ENCODE measurements around the gene ING2.
"Not testable (repeated sequence)": the region's sequence is repeated elsewhere in the genome, so short reads cannot be mapped to it uniquely, and the experiment has no call there.

Gene ING2, protein sequence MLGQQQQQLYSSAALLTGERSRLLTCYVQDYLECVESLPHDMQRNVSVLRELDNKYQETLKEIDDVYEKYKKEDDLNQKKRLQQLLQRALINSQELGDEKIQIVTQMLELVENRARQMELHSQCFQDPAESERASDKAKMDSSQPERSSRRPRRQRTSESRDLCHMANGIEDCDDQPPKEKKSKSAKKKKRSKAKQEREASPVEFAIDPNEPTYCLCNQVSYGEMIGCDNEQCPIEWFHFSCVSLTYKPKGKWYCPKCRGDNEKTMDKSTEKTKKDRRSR

DNA sequence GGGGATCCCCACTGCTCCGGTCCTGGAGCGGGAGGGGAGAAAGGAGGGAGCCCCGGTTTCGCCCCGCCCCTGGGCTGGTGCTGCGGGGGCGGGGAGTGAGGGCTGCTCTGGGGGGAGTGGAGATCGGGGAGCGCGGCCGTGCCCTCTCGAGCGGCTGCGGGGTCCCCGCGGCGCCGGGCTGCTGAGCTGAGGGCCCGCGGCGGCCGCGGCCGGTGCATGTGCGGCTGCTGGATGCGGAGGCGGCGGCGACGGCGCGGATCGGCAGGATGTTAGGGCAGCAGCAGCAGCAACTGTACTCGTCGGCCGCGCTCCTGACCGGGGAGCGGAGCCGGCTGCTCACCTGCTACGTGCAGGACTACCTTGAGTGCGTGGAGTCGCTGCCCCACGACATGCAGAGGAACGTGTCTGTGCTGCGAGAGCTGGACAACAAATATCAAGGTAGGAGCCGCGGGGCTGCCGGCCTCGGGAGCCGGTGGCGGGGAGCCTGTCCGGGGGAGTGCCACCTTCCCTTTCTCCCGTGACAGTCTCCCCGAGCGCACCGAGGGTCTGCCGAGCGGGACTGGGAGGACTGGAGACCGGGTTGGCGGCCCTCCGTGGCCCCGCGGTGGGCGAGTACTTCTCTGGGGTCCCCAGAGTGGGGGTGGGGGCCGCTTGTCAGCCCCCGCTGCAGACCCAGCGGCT lies at the start of gene ING2:
Gene ING2, plus strand, starts transcription at position 129 of the 681 bp plus-strand sequence. Its CDS starts 138 bp downstream, at position 267.
- peaks cover 33% of the 10 kb centered on the region for H3K4me1 Mint-ChIP-seq (ENCODE audit: low read depth)
- no peaks in the 10 kb centered on the region for H3K27me3 Mint-ChIP-seq
- H3K27ac Mint-ChIP-seq, result peak within 1 kb of the TSS; percentile 97
- peak within 1 kb of the TSS; percentile 97 for H3K4me3 Mint-ChIP-seq
- H3K36me3 Mint-ChIP-seq, result no peaks in the 10 kb centered on the region
- no peaks in the 10 kb centered on the region for H3K9me3 Mint-ChIP-seq (ENCODE audit: low read depth)

DNA sequence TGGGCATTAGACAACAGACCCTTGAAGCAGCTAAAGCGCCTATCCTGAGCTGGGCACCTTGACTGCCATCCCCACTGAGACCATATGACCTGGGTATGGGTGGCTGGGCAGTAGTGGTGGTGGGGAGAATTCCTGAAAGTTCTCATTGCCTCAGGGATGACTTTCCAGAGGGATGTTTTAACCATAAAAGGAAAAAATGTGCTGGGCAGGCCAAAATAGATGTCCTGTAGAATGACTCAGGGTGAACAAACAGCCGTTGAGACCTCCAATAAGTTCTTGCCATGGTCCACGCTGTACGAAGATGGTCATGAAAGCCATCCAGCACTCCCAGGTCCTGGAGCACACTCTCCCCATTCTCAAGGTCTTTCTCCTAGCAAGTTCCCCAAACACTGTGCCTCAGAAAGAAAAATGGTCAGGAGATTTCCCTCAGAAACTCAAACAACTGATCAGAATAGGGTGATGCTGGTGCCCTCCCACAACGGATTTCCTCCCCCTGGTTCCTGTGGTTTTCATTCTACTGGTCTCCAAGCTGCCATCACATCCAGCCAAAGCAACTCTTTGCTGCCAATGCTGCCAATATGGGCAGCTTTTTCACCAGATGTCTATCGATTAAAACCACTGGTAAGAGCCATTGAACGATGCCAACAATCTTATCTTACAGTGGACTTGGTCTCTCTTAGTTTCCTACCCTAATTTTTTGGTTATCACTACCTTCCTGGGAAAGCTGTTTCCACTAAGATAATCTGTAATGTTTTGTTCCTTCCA lies 49.2 kb upstream of the ING2 start:
- no peaks in the 10 kb centered on the region for H3K9me3 Mint-ChIP-seq (ENCODE audit: low read depth)
- H3K4me3 Mint-ChIP-seq, result no peak overlapping the region
- H3K27me3 Mint-ChIP-seq, result no peaks in the 10 kb centered on the region
- peak overlapping the region; percentile 0 for H3K27ac Mint-ChIP-seq
- peaks cover 18% of the 10 kb centered on the region for H3K4me1 Mint-ChIP-seq (ENCODE audit: low read depth)
- peaks cover 3% of the 10 kb centered on the region for H3K36me3 Mint-ChIP-seq

DNA sequence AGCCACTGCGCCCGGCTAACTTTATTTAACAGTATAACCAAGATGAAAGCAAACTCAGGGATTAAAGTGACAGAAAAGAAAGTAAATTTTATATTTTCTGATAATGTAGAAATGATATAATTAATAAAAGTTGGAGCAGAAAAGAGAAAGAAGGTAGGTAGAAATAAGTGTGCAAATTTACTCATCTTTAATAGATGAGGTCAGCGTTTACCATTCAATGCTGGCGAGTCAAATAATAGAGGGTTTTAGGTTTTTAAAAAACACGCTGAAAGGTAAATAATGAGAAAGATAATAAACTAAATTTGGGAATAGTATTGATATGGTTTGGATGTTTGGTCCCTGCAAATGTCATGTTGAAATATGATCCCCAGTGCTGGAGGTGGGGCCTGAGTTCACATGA lies 46.9 kb upstream of the ING2 start:
- H3K4me1 Mint-ChIP-seq (ENCODE audit: low read depth), result peaks cover 15% of the 10 kb centered on the region
- H3K4me3 Mint-ChIP-seq, result no peak overlapping the region
- no peaks in the 10 kb centered on the region for H3K27me3 Mint-ChIP-seq
- no peaks in the 10 kb centered on the region for H3K9me3 Mint-ChIP-seq (ENCODE audit: low read depth)
- H3K27ac Mint-ChIP-seq, result no peak overlapping the region
- no peaks in the 10 kb centered on the region for H3K36me3 Mint-ChIP-seq

DNA sequence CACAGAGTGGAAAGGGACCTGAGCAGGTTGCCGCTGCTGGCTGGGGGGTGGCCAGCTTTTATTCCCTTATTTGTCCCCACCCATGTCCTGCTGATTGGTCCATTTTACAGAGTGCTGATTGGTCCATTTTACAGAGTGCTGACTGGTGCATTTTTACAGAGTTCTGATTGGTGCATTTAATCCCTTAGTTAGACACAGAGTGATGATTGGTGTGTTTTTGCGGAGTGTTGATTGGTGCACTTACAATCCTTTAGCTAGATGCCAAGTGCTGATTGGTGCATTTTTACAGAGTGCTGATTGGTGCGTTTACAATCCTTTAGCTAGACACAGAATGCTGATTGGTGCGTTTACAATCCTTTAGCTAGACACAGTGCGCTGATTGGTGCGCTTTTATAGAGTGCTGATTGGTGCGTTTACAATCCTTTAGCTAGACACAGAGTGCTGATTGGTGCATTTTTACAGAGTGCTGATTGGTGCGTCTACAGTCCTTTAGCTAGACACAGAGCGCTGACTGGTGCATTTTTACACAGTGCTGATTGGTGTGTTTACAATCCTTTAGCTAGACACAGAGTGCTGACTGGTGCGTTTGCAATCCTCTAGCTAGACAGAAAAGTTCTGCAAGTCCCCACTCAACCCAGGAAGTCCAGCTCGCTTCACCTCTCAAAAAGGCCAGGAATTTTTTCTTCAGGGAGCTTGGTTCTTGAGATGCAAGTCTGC lies 40.8 kb upstream of the ING2 start:
- not testable (repeated sequence) for H3K27ac Mint-ChIP-seq; H3K27me3 Mint-ChIP-seq; H3K9me3 Mint-ChIP-seq (ENCODE audit: low read depth); H3K4me1 Mint-ChIP-seq (ENCODE audit: low read depth); H3K4me3 Mint-ChIP-seq; H3K36me3 Mint-ChIP-seq

DNA sequence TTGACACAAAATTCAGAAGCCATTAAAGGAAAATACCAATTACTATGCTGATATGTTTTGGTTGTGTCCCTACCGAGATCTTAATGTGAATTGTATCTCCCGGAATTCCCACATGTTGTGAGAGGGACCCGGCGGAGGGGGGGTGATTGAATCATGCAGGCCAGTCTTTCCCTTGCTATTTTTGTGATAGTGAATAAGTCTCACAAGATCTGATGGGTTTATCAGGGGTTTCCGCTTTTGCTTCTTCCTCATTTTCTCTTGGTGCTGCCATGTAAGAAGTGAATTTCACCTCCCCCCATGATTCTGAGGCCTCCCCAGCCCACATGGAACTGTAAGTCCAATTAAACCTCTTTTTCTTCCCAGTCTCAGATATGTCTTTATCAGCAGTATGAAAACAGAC lies 39.0 kb upstream of the ING2 start:
- H3K9me3 Mint-ChIP-seq (ENCODE audit: low read depth); H3K27ac Mint-ChIP-seq; H3K27me3 Mint-ChIP-seq; H3K4me1 Mint-ChIP-seq (ENCODE audit: low read depth); H3K4me3 Mint-ChIP-seq; H3K36me3 Mint-ChIP-seq: not testable (repeated sequence)

DNA sequence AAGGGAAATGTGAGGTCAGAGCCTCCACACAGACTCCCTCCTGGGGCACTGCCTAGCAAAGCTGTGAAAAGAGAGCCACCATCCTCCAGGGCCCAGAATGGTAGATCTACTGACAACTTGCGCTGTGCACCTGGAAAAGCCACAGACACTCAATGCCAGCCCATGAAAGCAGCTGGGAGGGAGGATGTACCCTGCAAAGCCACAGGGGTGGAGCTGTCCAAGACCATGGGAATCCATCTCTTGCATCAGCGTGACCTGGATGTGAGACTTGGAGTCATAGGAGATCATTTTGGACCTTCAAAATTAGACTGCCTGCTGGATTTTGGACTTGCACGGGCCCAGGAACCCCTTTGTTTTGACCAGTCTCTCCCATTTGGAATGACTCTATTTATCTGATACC lies 37.6 kb upstream of the ING2 start:
- Mint-ChIP-seq H3K4me1 (ENCODE audit: low read depth) (peaks cover 1% of the 10 kb centered on the region), H3K9me3 (ENCODE audit: low read depth) (no peaks in the 10 kb centered on the region), H3K27me3 (no peaks in the 10 kb centered on the region), H3K36me3 (peaks cover 6% of the 10 kb centered on the region), H3K4me3 (no peak overlapping the region), H3K27ac (no peak overlapping the region)

DNA sequence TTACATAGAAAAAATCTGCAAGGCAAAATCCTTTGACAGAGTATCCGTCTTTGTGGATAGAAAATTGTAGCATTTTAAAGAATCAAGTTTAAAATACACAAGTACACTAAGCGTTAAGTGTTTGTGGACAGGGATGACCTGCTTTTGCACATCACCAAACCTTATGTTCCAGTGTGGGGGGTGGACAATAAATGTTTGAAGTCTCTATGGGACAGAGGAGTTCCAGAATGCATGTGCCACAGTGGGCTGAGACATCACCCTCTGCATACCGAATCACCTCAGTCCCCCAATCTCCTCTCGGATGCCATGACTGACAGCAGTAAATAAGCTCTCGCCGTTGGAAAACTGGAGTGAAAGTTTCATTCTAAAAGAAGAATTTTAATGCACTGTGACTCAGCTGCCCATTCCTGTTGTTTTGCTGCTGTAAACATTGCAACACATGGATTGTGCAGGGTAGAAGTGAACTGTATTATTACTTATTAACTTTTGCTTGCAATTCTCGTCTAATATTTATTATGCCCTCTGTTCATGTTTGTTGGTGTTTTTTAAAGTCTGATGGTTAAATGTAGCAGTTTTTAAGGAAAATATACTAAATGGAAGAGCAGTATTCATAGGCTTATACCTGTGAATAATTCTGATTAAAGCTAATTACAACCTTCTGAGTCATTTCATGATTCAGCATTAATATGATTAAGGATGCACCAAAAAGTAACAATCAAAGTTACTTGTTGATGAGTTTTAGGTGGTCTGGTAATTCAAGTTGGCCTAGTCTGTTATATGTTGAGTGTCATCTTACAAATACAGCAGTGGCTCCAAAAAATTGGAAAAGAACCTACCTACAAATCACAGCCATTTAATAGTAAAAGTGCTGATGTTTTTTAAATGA lies 36.4 kb upstream of the ING2 start:
- Mint-ChIP-seq H3K9me3 (ENCODE audit: low read depth) (no peaks in the 10 kb centered on the region), H3K27me3 (no peaks in the 10 kb centered on the region), H3K27ac (no peak overlapping the region), H3K4me1 (ENCODE audit: low read depth) (peaks cover 5% of the 10 kb centered on the region), H3K36me3 (peaks cover 6% of the 10 kb centered on the region), H3K4me3 (no peak overlapping the region)

DNA sequence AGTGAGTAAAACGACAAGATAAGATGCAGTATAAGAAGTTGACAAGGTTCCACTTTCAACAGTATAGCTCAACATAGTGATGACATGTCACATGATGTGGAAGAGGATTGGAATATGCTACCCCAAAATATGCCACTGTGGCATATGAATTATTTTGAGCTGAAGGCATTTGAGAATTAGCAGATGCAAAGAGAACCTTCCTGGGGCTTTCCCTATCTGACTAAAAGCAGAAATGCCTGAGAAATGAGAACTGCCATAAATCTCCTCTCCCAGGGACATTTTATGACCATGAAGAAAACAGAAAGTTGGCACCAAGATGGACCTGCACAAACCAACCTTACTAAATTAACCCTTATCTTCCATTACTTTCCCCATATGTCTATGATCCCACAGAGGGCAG lies 35.6 kb upstream of the ING2 start:
- H3K4me3 Mint-ChIP-seq, result no peak overlapping the region
- H3K36me3 Mint-ChIP-seq, result peaks cover 6% of the 10 kb centered on the region
- no peaks in the 10 kb centered on the region for H3K9me3 Mint-ChIP-seq (ENCODE audit: low read depth)
- H3K27me3 Mint-ChIP-seq, result no peaks in the 10 kb centered on the region
- H3K4me1 Mint-ChIP-seq (ENCODE audit: low read depth), result peaks cover 5% of the 10 kb centered on the region
- H3K27ac Mint-ChIP-seq, result no peak overlapping the region

DNA sequence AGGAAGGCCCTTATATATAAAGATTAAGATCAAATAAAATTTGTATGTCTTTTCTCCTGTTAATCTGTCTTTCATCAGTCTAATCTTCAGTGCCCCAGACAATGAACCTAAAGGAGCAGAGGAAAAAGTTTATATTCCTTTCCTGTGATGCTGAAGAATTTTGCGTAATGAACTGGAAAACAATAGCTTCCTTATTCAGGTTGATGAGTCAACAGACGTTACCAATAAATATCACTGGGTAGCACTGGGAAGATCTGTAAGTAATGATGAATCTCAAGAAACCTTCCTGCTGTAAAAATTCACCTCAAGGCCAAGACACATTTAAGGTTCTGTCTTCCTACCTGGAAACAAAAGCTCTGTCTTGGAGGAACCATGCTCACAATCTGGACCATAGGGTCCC lies 34.9 kb upstream of the ING2 start:
- H3K4me3 Mint-ChIP-seq, result no peak overlapping the region
- H3K27ac Mint-ChIP-seq, result no peak overlapping the region
- H3K36me3 Mint-ChIP-seq, result peaks cover 6% of the 10 kb centered on the region
- peaks cover 5% of the 10 kb centered on the region for H3K4me1 Mint-ChIP-seq (ENCODE audit: low read depth)
- H3K9me3 Mint-ChIP-seq (ENCODE audit: low read depth), result no peaks in the 10 kb centered on the region
- H3K27me3 Mint-ChIP-seq, result no peaks in the 10 kb centered on the region

DNA sequence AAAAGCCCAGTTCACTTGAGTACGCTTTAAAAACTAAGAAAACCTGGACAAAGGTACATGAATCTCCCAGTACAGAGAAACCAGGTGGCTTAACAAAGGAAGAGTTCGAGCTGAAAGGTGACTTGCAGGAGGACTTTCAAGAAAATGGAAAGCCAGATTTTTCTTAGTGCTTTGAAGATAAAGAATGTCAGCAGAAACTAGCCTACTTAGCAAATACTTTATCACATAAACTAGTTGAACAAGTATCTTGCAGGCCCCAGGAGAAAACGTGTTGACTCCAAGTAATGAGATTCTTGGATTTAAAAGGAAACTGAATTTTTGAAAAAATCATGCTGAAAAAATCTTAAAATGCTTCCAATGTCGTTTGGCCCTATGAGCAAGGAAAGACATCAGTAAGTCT lies 34.0 kb upstream of the ING2 start:
- Mint-ChIP-seq H3K4me1 (ENCODE audit: low read depth) (peaks cover 5% of the 10 kb centered on the region), H3K4me3 (no peak overlapping the region), H3K27me3 (no peaks in the 10 kb centered on the region), H3K36me3 (peaks cover 6% of the 10 kb centered on the region), H3K27ac (no peak overlapping the region), H3K9me3 (ENCODE audit: low read depth) (no peaks in the 10 kb centered on the region)

DNA sequence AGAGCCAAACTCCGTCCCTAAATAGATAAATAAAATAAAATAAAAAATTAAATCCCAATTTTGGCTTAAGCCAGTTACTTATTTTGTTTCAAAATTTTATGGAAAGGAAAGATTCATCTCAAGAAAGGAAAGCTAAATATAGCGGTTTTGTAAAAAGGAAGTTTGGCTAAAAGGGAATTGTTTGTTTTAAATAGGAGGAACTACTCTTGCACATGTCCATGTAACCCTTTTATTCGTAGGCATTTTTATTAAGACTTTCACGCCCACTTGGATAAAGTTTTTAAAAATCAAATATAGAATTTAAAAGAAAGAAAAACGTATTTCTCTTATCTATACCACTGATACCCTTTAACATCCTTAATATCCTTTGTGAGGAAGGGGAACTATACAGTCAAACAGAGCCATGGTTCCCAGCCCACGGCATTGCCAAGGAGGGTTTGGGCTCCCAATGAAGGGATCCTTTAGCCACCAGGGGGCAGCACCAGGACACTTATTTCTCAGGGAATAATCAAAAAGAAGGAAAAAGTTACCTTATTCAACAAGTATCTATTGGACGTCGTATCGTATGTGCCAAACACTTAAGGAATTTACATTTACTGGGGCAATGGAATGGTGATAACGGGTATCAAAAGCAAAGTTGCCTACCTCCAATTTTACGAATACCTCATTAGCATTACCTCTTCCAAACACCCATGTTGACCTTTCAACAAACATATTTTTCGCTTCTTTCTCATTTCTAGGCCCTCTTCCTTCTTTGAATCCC lies 32.7 kb upstream of the ING2 start:
- no peaks in the 10 kb centered on the region for H3K9me3 Mint-ChIP-seq (ENCODE audit: low read depth)
- H3K27ac Mint-ChIP-seq, result no peak overlapping the region
- no peaks in the 10 kb centered on the region for H3K27me3 Mint-ChIP-seq
- peaks cover 5% of the 10 kb centered on the region for H3K4me1 Mint-ChIP-seq (ENCODE audit: low read depth)
- no peak overlapping the region for H3K4me3 Mint-ChIP-seq
- H3K36me3 Mint-ChIP-seq, result peaks cover 6% of the 10 kb centered on the region

DNA sequence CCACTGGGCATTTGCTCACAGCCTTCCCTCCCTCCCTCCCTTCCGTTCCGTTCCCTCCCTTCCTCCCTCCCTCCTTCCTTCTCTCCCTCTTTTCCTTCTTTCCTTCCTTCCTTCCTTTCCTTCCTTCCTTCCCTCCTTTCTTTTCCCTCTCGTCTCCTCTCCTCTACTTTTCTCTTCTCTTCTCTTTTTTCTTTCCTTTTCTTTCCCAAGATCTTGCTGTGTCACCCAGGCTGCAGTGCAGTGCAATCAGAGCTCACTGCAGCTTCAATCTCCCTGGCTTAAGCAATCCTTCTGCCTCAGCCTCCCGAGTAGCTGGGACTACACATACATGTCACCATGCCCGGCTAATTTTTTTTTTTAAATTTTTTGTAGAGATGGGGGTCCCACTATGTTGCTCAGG lies 26.7 kb upstream of the ING2 start:
- H3K27ac Mint-ChIP-seq, result no peak overlapping the region
- H3K9me3 Mint-ChIP-seq (ENCODE audit: low read depth), result no peaks in the 10 kb centered on the region
- H3K27me3 Mint-ChIP-seq, result no peaks in the 10 kb centered on the region
- H3K4me3 Mint-ChIP-seq, result no peak overlapping the region
- no peaks in the 10 kb centered on the region for H3K36me3 Mint-ChIP-seq
- H3K4me1 Mint-ChIP-seq (ENCODE audit: low read depth), result no peaks in the 10 kb centered on the region

DNA sequence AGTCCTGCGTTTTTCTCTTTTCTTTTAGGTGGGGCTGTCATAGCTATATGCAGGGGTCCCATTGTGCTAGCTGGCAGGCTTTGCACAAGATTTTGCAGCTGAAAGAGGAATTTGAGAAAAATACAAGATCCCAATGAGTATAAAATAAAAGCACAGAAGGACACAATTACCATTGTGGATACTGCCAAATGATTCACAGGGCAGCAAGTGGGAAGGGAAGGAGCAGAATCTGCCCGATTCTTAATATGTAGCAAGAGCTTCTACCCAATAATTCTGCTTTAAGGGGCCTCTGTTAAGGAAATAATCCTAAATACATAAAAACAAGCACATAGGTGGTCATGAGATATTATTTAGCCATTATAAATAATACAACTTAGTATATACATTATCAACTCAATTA lies 25.9 kb upstream of the ING2 start:
- Mint-ChIP-seq H3K27me3 (no peaks in the 10 kb centered on the region), H3K9me3 (ENCODE audit: low read depth) (no peaks in the 10 kb centered on the region), H3K36me3 (no peaks in the 10 kb centered on the region), H3K4me1 (ENCODE audit: low read depth) (no peaks in the 10 kb centered on the region), H3K27ac (no peak overlapping the region), H3K4me3 (no peak overlapping the region)

All from activated naive CD8-positive, alpha-beta T cell (primary cell).